Measurements from ENCODE around the gene ORC6. TPM values are rescaled to one million over a fixed set of nuclear protein-coding genes. Genes with fewer than 3 reads are reported as not detected.

The ORC6 gene
- total and polyA plus RNA-seq, 12 donors = 0.56 to 2.7 (median 2.1) TPM

DNA sequence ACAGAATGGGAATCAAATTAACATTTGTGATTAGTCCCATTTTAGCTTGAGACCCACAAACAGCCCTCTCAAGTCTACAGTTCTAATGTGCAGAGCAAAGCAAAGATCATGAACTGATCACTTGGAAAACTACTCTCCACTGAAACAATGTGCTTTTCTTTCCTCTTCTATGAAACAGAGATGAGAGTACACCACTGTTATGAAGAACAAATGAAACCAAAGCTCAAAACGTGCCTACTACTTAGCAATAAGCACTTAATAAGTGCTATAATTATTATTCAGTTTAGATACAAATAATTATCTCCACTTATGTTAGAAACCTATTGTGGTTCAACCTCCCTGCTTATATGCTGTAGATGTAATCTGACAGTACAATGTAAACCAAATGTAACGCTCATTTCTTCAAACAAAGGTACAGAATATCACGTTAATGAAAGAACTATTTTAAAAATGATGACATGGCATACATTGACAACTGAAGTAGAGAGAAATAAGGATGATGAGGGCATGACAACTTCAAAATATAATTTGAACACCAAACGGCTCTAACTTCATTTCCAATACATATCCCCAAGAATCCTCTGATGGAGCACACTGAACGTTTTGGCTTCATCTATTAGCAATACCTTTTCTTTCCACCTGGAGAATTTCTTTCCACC lies 2.5 kb upstream of the ORC6 start:
- ATAC-seq (no peak), DNase-seq (no peak)
- Histone ChIP-seq H3K36me3 (peaks cover 0 to 16% (median 0%) of the 10 kb centered on the region in 9 donors), H3K27me3 (no peaks in the 10 kb centered on the region), H3K4me1 (peaks cover 9 to 67% (median 57%) of the 10 kb centered on the region in 9 donors), H3K4me3 (peak overlapping the region in 5 of 10 donors; percentile 70 to 94 (median 92)), H3K27ac (no peak overlapping the region), H3K9me3 (no peaks in the 10 kb centered on the region)
- 44 to 52% methylated on average over 5 of the region's 5 CpGs for WGBS, 2 donors
- TF ChIP-seq, protein P1, sequence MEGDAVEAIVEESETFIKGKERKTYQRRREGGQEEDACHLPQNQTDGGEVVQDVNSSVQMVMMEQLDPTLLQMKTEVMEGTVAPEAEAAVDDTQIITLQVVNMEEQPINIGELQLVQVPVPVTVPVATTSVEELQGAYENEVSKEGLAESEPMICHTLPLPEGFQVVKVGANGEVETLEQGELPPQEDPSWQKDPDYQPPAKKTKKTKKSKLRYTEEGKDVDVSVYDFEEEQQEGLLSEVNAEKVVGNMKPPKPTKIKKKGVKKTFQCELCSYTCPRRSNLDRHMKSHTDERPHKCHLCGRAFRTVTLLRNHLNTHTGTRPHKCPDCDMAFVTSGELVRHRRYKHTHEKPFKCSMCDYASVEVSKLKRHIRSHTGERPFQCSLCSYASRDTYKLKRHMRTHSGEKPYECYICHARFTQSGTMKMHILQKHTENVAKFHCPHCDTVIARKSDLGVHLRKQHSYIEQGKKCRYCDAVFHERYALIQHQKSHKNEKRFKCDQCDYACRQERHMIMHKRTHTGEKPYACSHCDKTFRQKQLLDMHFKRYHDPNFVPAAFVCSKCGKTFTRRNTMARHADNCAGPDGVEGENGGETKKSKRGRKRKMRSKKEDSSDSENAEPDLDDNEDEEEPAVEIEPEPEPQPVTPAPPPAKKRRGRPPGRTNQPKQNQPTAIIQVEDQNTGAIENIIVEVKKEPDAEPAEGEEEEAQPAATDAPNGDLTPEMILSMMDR (IDR thresholded peaks at IDR 0.05) = no peak
- intact Hi-C loops (cut with DNase I) = loop anchor here in 5 of 10 donors (5.0 kb wide), 2 partner anchors 115 to 145 kb away; partner anchors contain the start of gene C16orf87 (in 2 of the 5)

DNA sequence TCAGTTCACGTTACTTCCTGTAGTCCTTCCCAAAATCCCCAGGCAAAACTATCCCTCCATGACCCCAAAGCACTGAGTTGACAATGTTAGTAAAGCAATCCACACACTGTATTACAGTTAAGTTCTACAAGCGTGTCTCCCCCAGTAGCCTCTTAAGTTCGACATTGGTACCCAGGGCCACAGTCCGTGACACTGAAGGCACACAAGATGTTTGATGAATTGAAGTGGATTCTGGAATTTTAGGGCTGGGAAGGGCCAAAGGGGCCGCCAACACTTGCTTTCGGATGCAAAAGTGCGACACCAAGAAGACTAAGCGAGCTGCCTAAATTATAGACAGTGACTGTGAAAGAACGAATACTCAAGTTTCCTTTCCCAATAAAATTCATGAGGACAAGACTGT lies 2.0 kb upstream of the ORC6 start:
- H3K27ac ChIP-seq = peak overlapping the region in 2 of 10 donors; percentile 69 to 92
- ATAC-seq (no peak), DNase-seq (no peak)
- H3K36me3 ChIP-seq = peaks cover 0 to 10% (median 0%) of the 10 kb centered on the region in 9 donors
- H3K4me3 ChIP-seq = peak overlapping the region in 8 of 10 donors; percentile 70 to 94 (median 84)
- no peaks in the 10 kb centered on the region for H3K27me3 ChIP-seq
- H3K9me3 ChIP-seq = no peaks in the 10 kb centered on the region
- intact Hi-C loops (cut with DNase I) = loop anchor here in 5 of 10 donors (5.0 kb wide), 2 partner anchors 115 to 145 kb away; partner anchors contain the start of gene C16orf87 (in 2 of the 5)
- WGBS, 2 donors = 62 to 71% methylated on average over 9 of the region's 9 CpGs
- TF ChIP-seq, protein P1 (IDR thresholded peaks at IDR 0.05) = no peak
- peaks cover 9 to 66% (median 57%) of the 10 kb centered on the region in 9 donors for H3K4me1 ChIP-seq

DNA sequence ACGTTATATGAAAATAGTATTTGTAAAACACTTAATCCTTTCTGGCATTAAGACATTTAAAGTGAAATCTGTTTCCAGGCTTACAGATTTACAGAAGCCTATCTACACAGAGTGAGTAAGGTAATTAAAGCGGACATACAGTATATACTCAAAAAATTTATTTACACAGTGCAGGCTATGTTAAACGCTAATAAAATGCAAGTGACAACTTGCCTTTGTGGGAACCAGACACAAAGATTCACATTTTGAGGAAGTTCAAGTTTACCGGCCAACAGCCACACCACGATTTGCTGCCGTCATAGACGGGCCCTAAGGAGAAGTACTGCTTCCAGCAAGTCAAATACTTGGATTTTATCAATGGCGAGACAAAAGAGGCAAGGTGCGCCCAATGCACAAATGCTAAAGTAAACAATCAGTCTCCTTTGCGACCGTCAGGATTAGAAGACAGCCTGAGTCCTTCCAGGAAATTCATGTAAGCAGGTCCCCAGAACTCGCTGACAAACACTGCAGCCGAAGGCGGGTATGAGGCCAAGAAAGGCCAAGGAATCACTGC lies 1.3 kb upstream of the ORC6 start:
- Histone ChIP-seq H3K27me3 (no peaks in the 10 kb centered on the region), H3K36me3 (peaks cover 0 to 3% (median 0%) of the 10 kb centered on the region in 9 donors), H3K27ac (peak overlapping the region in 9 of 10 donors; percentile 69 to 95 (median 91)), H3K9me3 (no peaks in the 10 kb centered on the region), H3K4me1 (peaks cover 9 to 63% (median 57%) of the 10 kb centered on the region in 9 donors), H3K4me3 (peak overlapping the region; percentile 70 to 94 (median 86))
- TF ChIP-seq, protein P1 (IDR thresholded peaks at IDR 0.05) = peak in 1 of 9 donors; percentile 13
- peak in 1 of 2 donors; percentile 31 for DNase-seq
- WGBS, 2 donors = 4 to 5% methylated on average over 14 of the region's 14 CpGs
- ATAC-seq = peak in 2 of 8 donors; percentile 0 to 1
- intact Hi-C loops (cut with DNase I) = loop anchor here in 5 of 10 donors (2.0 to 5.0 kb wide), 3 partner anchors 55 to 144 kb away; partner anchors contain the start of gene C16orf87 (in 2 of the 5)

DNA sequence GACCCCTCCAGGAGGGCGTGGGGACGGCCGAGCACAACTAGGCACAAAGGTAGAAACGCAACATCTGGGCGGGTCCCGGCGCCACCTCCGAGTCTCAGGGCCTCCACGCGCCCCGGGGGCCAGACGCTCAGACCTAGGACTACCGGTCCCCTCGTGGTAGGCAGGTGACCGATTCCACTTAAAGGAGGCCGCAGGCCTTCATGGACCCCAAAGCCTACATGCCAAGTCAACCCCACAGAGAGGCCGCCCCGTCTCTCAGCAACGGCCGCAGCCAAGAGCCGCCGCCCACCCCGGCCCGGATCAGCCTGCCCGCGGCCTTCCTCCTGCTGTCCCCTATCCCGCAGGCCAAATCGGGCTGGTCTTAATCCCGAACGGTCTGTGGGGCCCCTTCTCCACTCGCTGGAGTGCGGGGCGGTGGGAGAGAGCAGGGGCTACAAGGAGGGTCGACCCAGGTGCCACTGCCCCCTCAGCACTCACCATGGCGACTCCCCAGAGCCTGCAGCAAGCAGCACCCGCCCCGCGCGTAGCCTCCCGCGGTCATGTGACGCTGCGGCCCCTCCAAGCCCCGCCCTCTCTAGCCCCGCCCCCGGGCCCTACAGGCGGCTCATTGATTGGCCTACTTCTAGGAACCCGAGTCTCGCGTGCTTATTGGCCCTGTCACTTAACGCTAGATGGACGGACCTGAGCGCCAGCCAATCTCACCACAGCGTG lies 650 bp upstream of the ORC6 start, which contains the start of gene VPS35:
TSS of gene VPS35 (minus strand) at position 525 of the 711 bp plus-strand sequence. CDS start at position 480, 45 bp downstream.
- DNase-seq (peak; percentile 99 to 100), ATAC-seq (peak; percentile 96 to 99 (median 97))
- peak within 1 kb of the TSS; percentile 70 to 94 (median 86) for H3K4me3 ChIP-seq
- 0 to 1% methylated on average over 53 to 54 of the region's 54 CpGs for WGBS, 2 donors
- intact Hi-C loops (cut with DNase I) = loop anchor here in 5 of 10 donors (2.0 to 5.0 kb wide), 3 partner anchors 54 to 143 kb away; partner anchors contain the start of gene C16orf87 (in 2 of the 5)
- H3K36me3 ChIP-seq = no peaks in the 10 kb centered on the region
- H3K4me1 ChIP-seq = peaks cover 9 to 60% (median 51%) of the 10 kb centered on the region in 9 donors
- no peaks in the 10 kb centered on the region for H3K27me3 ChIP-seq
- H3K27ac ChIP-seq = peak within 1 kb of the TSS; percentile 64 to 95 (median 90)
- no peaks in the 10 kb centered on the region for H3K9me3 ChIP-seq
- TF ChIP-seq, protein P1 (IDR thresholded peaks at IDR 0.05) = peak in 2 of 9 donors; percentile 14 to 24
